SK-N-SH (cell line): ENCODE data around the gene GAL. TPM values are rescaled to one million over a fixed set of nuclear protein-coding genes. Genes with fewer than 3 reads are reported as not detected.

Experiments used
- CTCF ChIA-PET: fragments of 300-600, 350-600 bp; formaldehyde crosslinking; extraction: SDS; loops from one replicate; lab custom pipeline; 2021; lab: Yijun Ruan, JAX
- POLR2A ChIA-PET: fragments of 350-600 bp; sonication (Branson Sonifier 250); formaldehyde crosslinking; extraction: SDS; loops from one replicate; lab custom pipeline; 2020; ENCODE audit warnings: antibody characterized with exemption, inconsistent platforms; lab: Yijun Ruan, JAX
- DNase-seq: peaks from one replicate; pipeline ENCODE4 v3.0.0; 2012
- H2AFZ ChIP-seq: fragments of 200-600 bp; sonication (generic); 2 replicates; pipeline ENCODE4 v1.8.1; 2016; ENCODE audit warnings: antibody characterized with exemption, mild to moderate bottlenecking, low read depth
- H3F3A ChIP-seq: fragments of 200-600 bp; sonication (generic); replicated peaks from 2 replicates; pipeline ENCODE3; 2016; ENCODE audit warnings: antibody characterized with exemption, mild to moderate bottlenecking; ENCODE audit not compliant: insufficient read depth
- H3K27ac ChIP-seq, 2 experiments: fragments of 200-500 bp in 1 of 2; fragments of 200-600 bp in 1 of 2; sonication (Bioruptor generic) in 1 of 2; sonication (generic), shearing (Covaris generic) in 1 of 2; 2 replicates each; pipeline versions ENCODE4 v1.5.1 to v1.6.1; 2014 to 2016; ENCODE audit warnings: low read depth in 2 of 2, inconsistent platforms in 1 of 2, low read length in 1 of 2, mild to moderate bottlenecking in 1 of 2, mixed read lengths in 1 of 2
- H3K27me3 ChIP-seq: fragments of 200-600 bp; sonication (generic), shearing (Covaris generic); 2 replicates; pipeline ENCODE4 v1.6.1; 2016; ENCODE audit warnings: mixed run types; ENCODE audit not compliant: insufficient read depth
- H3K36me3 ChIP-seq, 2 experiments: fragments of 200-500 bp in 1 of 2; fragments of 200-600 bp in 1 of 2; sonication (Bioruptor generic) in 1 of 2; sonication (generic) in 1 of 2; replicated peaks in 1 of 2; 2 replicates each; pipeline versions ENCODE3 to v1.5.1; 2014 to 2016; ENCODE audit warnings: low read length in 1 of 2, mild to moderate bottlenecking in 1 of 2; ENCODE audit not compliant: insufficient read depth in 2 of 2, control insufficient read depth in 1 of 2
- H3K4me1 ChIP-seq, 2 experiments: fragments of 200-500 bp in 1 of 2; fragments of 200-600 bp in 1 of 2; sonication (Bioruptor generic) in 1 of 2; sonication (generic), shearing (Covaris generic) in 1 of 2; 2 replicates each; pipeline versions ENCODE4 v1.5.1 to v1.6.1; 2014 to 2016; ENCODE audit warnings: low read depth in 1 of 2, low read length in 1 of 2, mixed run types in 1 of 2; ENCODE audit not compliant: insufficient read depth in 2 of 2, control insufficient read depth in 1 of 2
- H3K4me2 ChIP-seq: fragments of 200-600 bp; sonication (generic), shearing (Covaris generic); 2 replicates; pipeline ENCODE4 v1.6.1; 2017; ENCODE audit warnings: mixed run types
- H3K4me3 ChIP-seq, 2 experiments: fragments of 200-500 bp in 1 of 2; fragments of 200-600 bp in 1 of 2; sonication (Bioruptor generic) in 1 of 2; sonication (generic), shearing (Covaris generic) in 1 of 2; 2 replicates each; pipeline versions ENCODE4 v1.5.1 to v1.8.1; 2014 to 2016; ENCODE audit warnings: low read depth in 2 of 2, inconsistent platforms in 1 of 2, low read length in 1 of 2, mild to moderate bottlenecking in 1 of 2, mixed read lengths in 1 of 2, moderate library complexity in 1 of 2
- H3K79me2 ChIP-seq: fragments of 200-600 bp; sonication (generic); 2 replicates; pipeline ENCODE4 v1.8.1; 2017; ENCODE audit warnings: mild to moderate bottlenecking; ENCODE audit not compliant: insufficient read depth
- H3K9ac ChIP-seq: fragments of 200-600 bp; sonication (generic); 2 replicates; pipeline ENCODE4 v1.6.1; 2017; ENCODE audit warnings: mixed run types
- H3K9me2 ChIP-seq: fragments of 200-600 bp; sonication (generic); 2 replicates; pipeline ENCODE4 v1.6.1; 2017; ENCODE audit warnings: mixed run types
- H3K9me3 ChIP-seq: fragments of 200-600 bp; sonication (generic); 2 replicates; pipeline ENCODE4 v1.6.1; 2017; ENCODE audit warnings: mixed run types, mild to moderate bottlenecking, moderate library complexity
- H4K20me1 ChIP-seq: fragments of 200-600 bp; sonication (generic); 2 replicates; pipeline ENCODE4 v1.6.1; 2017; ENCODE audit warnings: mild to moderate bottlenecking, mixed run types; ENCODE audit not compliant: insufficient read depth
- CHD2 ChIP-seq: fragments of 150-350 bp; IDR thresholded peaks from 2 replicates; pipeline ENCODE4 v1.6.1; 2018; ENCODE audit warnings: low read length; ENCODE audit not compliant: partially characterized antibody
- CTCF ChIP-seq: fragments of 200-600 bp; sonication (generic); IDR thresholded peaks from 2 replicates; pipeline ENCODE4 v1.6.1; 2017; ENCODE audit warnings: antibody characterized with exemption, mild to moderate bottlenecking, moderate library complexity
- EP300 ChIP-seq, 2 experiments: IDR thresholded peaks; 2 replicates each; pipeline versions ENCODE4 v1.4.0 to v1.6.1; 2012; ENCODE audit warnings: borderline replicate concordance in 1 of 2, low read depth in 1 of 2, low read length in 1 of 2
- FOSL2 ChIP-seq: IDR thresholded peaks from 2 replicates; pipeline ENCODE4 v1.4.0; 2012; ENCODE audit warnings: low read depth, mild to moderate bottlenecking, moderate library complexity, borderline replicate concordance
- FOXJ3 ChIP-seq: sonication (generic); formaldehyde crosslinking; IDR thresholded peaks from 2 replicates; pipeline ENCODE4 v1.5.1; 2020; ENCODE audit warnings: mild to moderate bottlenecking, missing genetic modification reagents
- FOXM1 ChIP-seq: IDR thresholded peaks from 2 replicates; pipeline ENCODE4 v1.4.0; 2012; ENCODE audit warnings: low read depth, mild to moderate bottlenecking
- GABPA ChIP-seq: IDR thresholded peaks from 2 replicates; pipeline ENCODE4 v1.4.0; 2012; ENCODE audit warnings: low read depth, mild to moderate bottlenecking
- GATA2 ChIP-seq: sonication (generic); formaldehyde crosslinking; IDR thresholded peaks from 2 replicates; pipeline ENCODE4 v1.5.0; 2020; ENCODE audit warnings: mild to moderate bottlenecking, missing genetic modification reagents
- IRF3 ChIP-seq: fragments of 150-350 bp; IDR thresholded peaks from 2 replicates; pipeline ENCODE4 v1.6.1; 2016; ENCODE audit warnings: mild to moderate bottlenecking, low read depth, low read length
- JUND ChIP-seq: IDR thresholded peaks from 2 replicates; pipeline ENCODE4 v1.4.0; 2012
- MAX ChIP-seq: IDR thresholded peaks from 2 replicates; pipeline ENCODE4 v1.4.0; 2012; ENCODE audit warnings: low read depth
- MEF2A ChIP-seq: IDR thresholded peaks from 2 replicates; pipeline ENCODE4 v1.4.0; 2012; ENCODE audit warnings: low read depth, borderline replicate concordance
- MXI1 ChIP-seq: IDR thresholded peaks from 2 replicates; pipeline ENCODE4 v1.6.1; 2012; ENCODE audit warnings: mild to moderate bottlenecking, low read depth, low read length, improper control_type of control experiment
- NFIC ChIP-seq: IDR thresholded peaks from 2 replicates; pipeline ENCODE4 v1.4.0; 2012; ENCODE audit warnings: borderline replicate concordance
- NRF1 ChIP-seq: IDR thresholded peaks from 2 replicates; pipeline ENCODE4 v1.6.1; 2012; ENCODE audit warnings: low read depth, mild to moderate bottlenecking, low read length
- PBX3 ChIP-seq: IDR thresholded peaks from 2 replicates; pipeline ENCODE4; 2012
- POLR2AphosphoS5 ChIP-seq: IDR thresholded peaks from 2 replicates; pipeline ENCODE4 v1.6.1; 2012; ENCODE audit warnings: low read depth, low read length
- RCOR1 ChIP-seq: fragments of 150-350 bp; IDR thresholded peaks from 2 replicates; pipeline ENCODE4 v1.6.1; 2017; ENCODE audit warnings: antibody characterized with exemption, low read length
- REST ChIP-seq: IDR thresholded peaks from 2 replicates; pipeline ENCODE4 v1.6.1; 2012; ENCODE audit warnings: mild to moderate bottlenecking, low read depth, low read length, moderate library complexity
- RFX5 ChIP-seq: IDR thresholded peaks from 2 replicates; pipeline ENCODE4 v1.6.1; 2012; ENCODE audit warnings: mild to moderate bottlenecking, improper control_type of control experiment, low read length
- TAF1 ChIP-seq: IDR thresholded peaks from 2 replicates; pipeline ENCODE4 v1.6.1; 2012; ENCODE audit warnings: low read depth, mild to moderate bottlenecking, low read length, moderate library complexity, borderline replicate concordance
- USF2 ChIP-seq: fragments of 150-350 bp; IDR thresholded peaks from 2 replicates; pipeline ENCODE4 v1.6.1; 2017; ENCODE audit warnings: antibody characterized with exemption, low read length, low read depth, borderline replicate concordance
- WGBS: methylation state at CpG from one replicate; pipeline ENCODE4 v1.1.6; 2017; ENCODE audit warnings: low lambda C conversion rate; 5-methylcytosine and 5-hydroxymethylcytosine counted together
- polyA plus RNA-seq, 3 experiments: library from polyadenylated mRNA; depleted of rRNA; stranded (reverse); fragments of >200 nt; gene quantifications; 2 replicates each; pipeline ENCODE4 v1.2.3, GENCODE V29; 2012

The GAL gene
- polyA plus RNA-seq, 1 of the 3 experiments (the other 2 are of a cell fraction): 1.8 TPM

- TF ChIP-seq MAX: no peak
- TF ChIP-seq REST: no peak
These were observed 29.4 kb upstream of the GAL start (continued) for GRCh38 chr11:68654978-68655377.

- CTCF ChIA-PET: no interaction called here
- no peaks in the 10 kb centered on the region for H3K79me2 ChIP-seq
- H3K4me3 ChIP-seq: no peak overlapping the region
- H3F3A ChIP-seq: peaks cover 9% of the 10 kb centered on the region
- H3K27ac ChIP-seq: no peak overlapping the region
- H3K9me2 ChIP-seq: no peaks in the 10 kb centered on the region
- H3K4me2 ChIP-seq: no peak overlapping the region
- no peak overlapping the region for H3K9ac ChIP-seq
- DNase-seq: no peak
- no peak overlapping the region for H2AFZ ChIP-seq
- POLR2A ChIA-PET: no interaction called here
- no peak for TF ChIP-seq FOSL2
- TF ChIP-seq TAF1: no peak
- no peak for TF ChIP-seq GABPA
- TF ChIP-seq CTCF: no peak
- no peak for TF ChIP-seq MXI1
- no peak for TF ChIP-seq RCOR1
- TF ChIP-seq GATA2 (CRISPR knock-in tag): no peak
- TF ChIP-seq PBX3: no peak
- TF ChIP-seq POLR2AphosphoS5: no peak
- TF ChIP-seq RFX5: no peak
- no peak for TF ChIP-seq NRF1
- TF ChIP-seq EP300 (IDR thresholded peaks at IDR 0.05; ENCODE audit: borderline replicate concordance in 1 of 2, low read depth in 1 of 2, low read length in 1 of 2): no peak
- no peak for TF ChIP-seq NFIC
- no peak for TF ChIP-seq MEF2A
- no peak for TF ChIP-seq FOXJ3 (CRISPR knock-in tag)
- no peak for TF ChIP-seq USF2
- TF ChIP-seq CHD2: no peak
- TF ChIP-seq IRF3: no peak
- no peak for TF ChIP-seq FOXM1
- no peak for TF ChIP-seq JUND
- TF ChIP-seq, all 33 proteins: peak for 0
- Histone ChIP-seq H3K4me1 (peaks cover 10 to 41% of the 10 kb centered on the region in 2 experiments; a peak in 3 of 4 replicates), H3K27me3 (no peaks in the 10 kb centered on the region), H4K20me1 (no peaks in the 10 kb centered on the region), H3K36me3 (no peaks in the 10 kb centered on the region), H3K9me3 (no peaks in the 10 kb centered on the region)
- WGBS: 57% methylated on average over 7 of the region's 7 CpGs
These were observed 28.9 kb upstream of the GAL start for GRCh38 chr11:68655406-68655805.
